OCI-LY7 (cell line): ENCODE results near the gene RPH3AL.

Source experiments
- CTCF ChIP-seq: fragments of 200-600 bp; sonication (generic); conservative IDR thresholded peaks from 2 replicates; pipeline ENCODE4 v1.5.1; 2014; ENCODE audit warnings: mild to moderate bottlenecking, antibody characterized with exemption, low read length, moderate library complexity, mixed read lengths
- EZH2phosphoT487 ChIP-seq: fragments of 200-600 bp; sonication (generic); IDR thresholded peaks from 2 replicates; pipeline ENCODE4 v1.6.1; 2018; ENCODE audit warnings: low read depth, borderline replicate concordance, mild to moderate bottlenecking, mixed run types, antibody characterized with exemption, low read length, moderate library complexity, mixed read lengths

DNA sequence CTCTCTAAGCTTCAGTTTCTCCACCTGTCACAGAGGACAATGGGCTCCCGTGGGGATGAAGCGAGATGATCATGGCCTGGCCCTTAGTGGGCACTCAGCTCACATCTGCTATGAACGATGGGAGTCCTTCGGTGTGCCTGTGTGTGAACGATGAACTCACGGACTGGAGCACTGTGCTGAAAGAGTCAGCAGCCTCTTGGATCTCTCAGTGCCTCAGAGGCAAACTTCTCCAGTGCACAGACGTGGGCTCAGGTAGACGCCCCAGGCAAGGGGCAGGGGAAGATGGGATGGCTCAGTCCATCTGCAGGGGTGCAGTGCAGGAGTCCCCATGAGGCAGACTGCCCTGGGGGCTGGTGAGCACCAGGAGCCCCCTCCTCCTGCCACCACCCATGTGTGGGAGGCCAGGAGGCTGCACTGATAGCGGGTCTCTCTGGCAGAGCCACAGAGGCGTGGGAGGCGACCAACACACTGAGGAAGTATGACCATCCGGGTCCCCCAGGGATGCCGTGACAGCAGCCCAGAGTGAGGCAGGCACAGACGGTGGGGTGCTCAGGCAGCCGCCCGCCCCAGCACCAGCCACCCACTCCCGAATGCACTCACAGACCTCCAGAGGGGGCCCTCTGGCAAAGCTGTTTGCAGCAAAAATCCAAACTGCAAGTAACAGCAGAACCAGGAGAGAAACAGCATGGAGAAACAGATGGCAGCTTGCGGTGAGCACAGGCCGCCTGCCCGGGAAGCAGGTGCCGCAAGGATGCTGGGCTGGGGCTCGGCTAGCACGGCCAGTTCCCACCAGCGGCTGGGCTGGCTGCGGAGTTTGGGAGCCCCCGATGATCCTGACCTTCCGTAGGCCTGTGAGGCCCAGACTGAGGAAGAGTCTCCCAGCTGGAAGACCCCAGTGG lies 82.7 kb downstream of the RPH3AL start:
- no peak for TF ChIP-seq EZH2phosphoT487
- no peak for TF ChIP-seq CTCF
